A549 (cell line): Measurements from ENCODE around the gene NASP. TPM values are rescaled to one million over a fixed set of nuclear protein-coding genes. Genes with fewer than 3 reads are reported as not detected.

Experiments used
- ATAC-seq, 2 experiments: fragments of 200-7000 bp in 1 of 2; fragments of >200 bp in 1 of 2; cut with Nextera tagmentation in 1 of 2; cut with Tn5 transposase in 1 of 2; 3 replicates each; pipeline versions ENCODE4 v1.8.0 to v1.9.1; 2018 to 2020; ENCODE audit warnings: mild to moderate bottlenecking in 1 of 2, moderate library complexity in 1 of 2
- CTCF ChIA-PET: fragments of 300-600 bp; sonication (Branson Sonifier 250); formaldehyde crosslinking; extraction: SDS; loops from one replicate; lab custom pipeline; 2021; ENCODE audit warnings: antibody characterized with exemption, inconsistent platforms; lab: Yijun Ruan, JAX
- POLR2A ChIA-PET: fragments of 350-600 bp; formaldehyde crosslinking; extraction: SDS; loops from one replicate; lab custom pipeline; 2021; ENCODE audit warnings: antibody characterized with exemption, inconsistent platforms; lab: Yijun Ruan, JAX
- DNase-seq, 2 experiments: peaks; one replicate each; pipeline versions ENCODE4 v3.0.0 to v3.0.0-alpha.2; 2011 to 2016; ENCODE audit warnings: low read depth in 1 of 2, low spot score in 1 of 2
- FAIRE-seq: peaks from 2 replicates; lab custom pipeline; 2011; peaks lifted over from hg19 to GRCh38; lab: Jason Lieb, UNC
- H3K27ac ChIP-seq, 2 experiments: fragments of >200 bp; sonication (Bioruptor Twin); formaldehyde crosslinking; 3 replicates each; pipeline ENCODE4 v1.5.1; 2016 to 2017
- H3K4me1 ChIP-seq: fragments of >200 bp; sonication (Bioruptor Twin); formaldehyde crosslinking; 3 replicates; pipeline ENCODE4 v1.6.1; 2016
- H3K4me2 ChIP-seq: fragments of >200 bp; sonication (Bioruptor Twin); formaldehyde crosslinking; 3 replicates; pipeline ENCODE4 v1.6.1; 2016
- H3K4me3 ChIP-seq: fragments of >200 bp; sonication (Bioruptor Twin); formaldehyde crosslinking; 3 replicates; pipeline ENCODE4 v1.5.1; 2016
- H3K9me3 ChIP-seq: fragments of >200 bp; sonication (Bioruptor Twin); formaldehyde crosslinking; 3 replicates; pipeline ENCODE4 v1.6.1; 2016
- CEBPB ChIP-seq, 2 experiments: fragments of >200 bp in 1 of 2; sonication (Bioruptor Twin) in 1 of 2; formaldehyde crosslinking in 1 of 2; IDR thresholded peaks; 2 replicates each; pipeline ENCODE4 v1.6.1; 2012 to 2016
- CHD4 ChIP-seq: fragments of 200-600 bp; sonication (generic); IDR thresholded peaks from 2 replicates; pipeline ENCODE4 v1.6.1; 2016; ENCODE audit warnings: antibody characterized with exemption, mild to moderate bottlenecking, borderline replicate concordance
- FOSB ChIP-seq: fragments of 250-450 bp; sonication (Bioruptor Pico); IDR thresholded peaks from 2 replicates; pipeline ENCODE4 v1.5.0; 2020; ENCODE audit warnings: mild to moderate bottlenecking, moderate library complexity
- FOSL2 ChIP-seq, 2 experiments: fragments of 450-650 bp in 1 of 2; fragments of >200 bp in 1 of 2; sonication (Bioruptor Twin) in 1 of 2; formaldehyde crosslinking; IDR thresholded peaks; 2 replicates each; pipeline versions ENCODE4 v1.5.0 to v1.6.1; 2016 to 2020; ENCODE audit warnings: mild to moderate bottlenecking in 1 of 2, moderate library complexity in 1 of 2
- FOXS1 ChIP-seq: fragments of 250-450 bp; sonication (Bioruptor Pico); IDR thresholded peaks from 2 replicates; pipeline ENCODE4 v1.5.0; 2020; ENCODE audit warnings: mild to moderate bottlenecking, moderate library complexity
- GATA3 ChIP-seq: IDR thresholded peaks from 2 replicates; pipeline ENCODE4 v1.6.1; 2012; ENCODE audit warnings: borderline replicate concordance
- HOXB13 ChIP-seq: fragments of 250-450 bp; sonication (Bioruptor Pico); IDR thresholded peaks from 2 replicates; pipeline ENCODE4 v1.5.0; 2020; ENCODE audit warnings: low read depth, mild to moderate bottlenecking, moderate library complexity
- JUNB ChIP-seq: fragments of >200 bp; sonication (Bioruptor Twin); formaldehyde crosslinking; IDR thresholded peaks from 2 replicates; pipeline ENCODE4 v1.6.1; 2016
- KDM1A ChIP-seq: fragments of 200-600 bp; sonication (generic); IDR thresholded peaks from 2 replicates; pipeline ENCODE4 v1.6.1; 2016; ENCODE audit warnings: low read depth, mild to moderate bottlenecking
- KDM5A ChIP-seq: fragments of 200-600 bp; sonication (generic); IDR thresholded peaks from 2 replicates; pipeline ENCODE4 v1.6.1; 2016; ENCODE audit warnings: antibody characterized with exemption, mild to moderate bottlenecking
- MAZ ChIP-seq: fragments of 150-350 bp; IDR thresholded peaks from 2 replicates; pipeline ENCODE4 v1.6.1; 2014; ENCODE audit warnings: antibody characterized with exemption, low read depth, low read length, borderline replicate concordance
- NPAS2 ChIP-seq: fragments of 250-450 bp; sonication (Bioruptor Pico); IDR thresholded peaks from 2 replicates; pipeline ENCODE4 v1.8.0; 2022; ENCODE audit warnings: mild to moderate bottlenecking, moderate library complexity, borderline replicate concordance
- NR3C1 ChIP-seq: fragments of >200 bp; sonication (Bioruptor Twin); formaldehyde crosslinking; IDR thresholded peaks from 3 replicates; pipeline ENCODE4 v1.6.1; 2017
- PHF8 ChIP-seq: fragments of 200-600 bp; sonication (generic); IDR thresholded peaks from 2 replicates; pipeline ENCODE4 v1.6.1; 2016; ENCODE audit warnings: low read depth, mild to moderate bottlenecking, antibody characterized with exemption, moderate library complexity, borderline replicate concordance
- RARB ChIP-seq: fragments of 250-450 bp; sonication (Bioruptor Pico); IDR thresholded peaks from 2 replicates; pipeline ENCODE4 v1.8.0; 2021; ENCODE audit warnings: mild to moderate bottlenecking, moderate library complexity
- TFCP2L1 ChIP-seq: fragments of 250-450 bp; sonication (Bioruptor Pico); IDR thresholded peaks from 2 replicates; pipeline ENCODE4 v1.5.0; 2021; ENCODE audit warnings: mild to moderate bottlenecking
- TP53 ChIP-seq: fragments of 250-450 bp; sonication (Bioruptor Pico); IDR thresholded peaks from 2 replicates; pipeline ENCODE4 v1.5.0; 2021; ENCODE audit warnings: mild to moderate bottlenecking, moderate library complexity
- ZNF302 ChIP-seq: fragments of 250-450 bp; sonication (Bioruptor Pico); IDR thresholded peaks from 2 replicates; pipeline ENCODE4 v1.9.0; 2021; ENCODE audit warnings: inconsistent platforms, mild to moderate bottlenecking, moderate library complexity
- ZSCAN20 ChIP-seq: fragments of 250-450 bp; sonication (Bioruptor Pico); IDR thresholded peaks from 2 replicates; pipeline ENCODE4 v1.8.0; 2022; ENCODE audit warnings: mild to moderate bottlenecking, moderate library complexity
- whole genome bisulfite sequencing: methylation state at CpG from one replicate; pipeline ENCODE4 v1.1.6; 2017; ENCODE audit errors: missing lambda C conversion rate; 5-methylcytosine and 5-hydroxymethylcytosine counted together
- polyA plus RNA-seq, 4 experiments: library from polyadenylated mRNA; depleted of rRNA in 3 of 4; stranded (reverse); fragments of >200 nt; fragmentation: RNase III in 1 of 4; extraction: RNeasy Plus Mini Kit Qiagen cat#74134 plus additional on column Dnase treatment in 1 of 4; gene quantifications; 2 replicates in 3 of 4; 3 replicates in 1 of 4; pipeline ENCODE4 v1.2.3, GENCODE V29; 2011 to 2017
- TF ChIP-seq, protein P1 (sequence below): fragments of >200 bp; sonication (Bioruptor Twin); formaldehyde crosslinking; IDR thresholded peaks from 2 replicates; pipeline ENCODE4 v1.6.1; 2016
- TF ChIP-seq, protein P2 (sequence below): fragments of 250-450 bp; sonication (Bioruptor Pico); IDR thresholded peaks from 2 replicates; pipeline ENCODE4 v1.5.0; 2020; ENCODE audit warnings: low read depth, mild to moderate bottlenecking, moderate library complexity
- TF ChIP-seq, protein P3 (sequence below): IDR thresholded peaks from 2 replicates; pipeline ENCODE4 v1.6.1; 2012
- TF ChIP-seq, protein P4 (sequence below): IDR thresholded peaks from 2 replicates; pipeline ENCODE4 v1.6.1; 2012

The NASP gene
- polyA plus RNA-seq, 2 of the 4 experiments (the other 2 are of a cell fraction) = 139 to 272 TPM

DNA sequence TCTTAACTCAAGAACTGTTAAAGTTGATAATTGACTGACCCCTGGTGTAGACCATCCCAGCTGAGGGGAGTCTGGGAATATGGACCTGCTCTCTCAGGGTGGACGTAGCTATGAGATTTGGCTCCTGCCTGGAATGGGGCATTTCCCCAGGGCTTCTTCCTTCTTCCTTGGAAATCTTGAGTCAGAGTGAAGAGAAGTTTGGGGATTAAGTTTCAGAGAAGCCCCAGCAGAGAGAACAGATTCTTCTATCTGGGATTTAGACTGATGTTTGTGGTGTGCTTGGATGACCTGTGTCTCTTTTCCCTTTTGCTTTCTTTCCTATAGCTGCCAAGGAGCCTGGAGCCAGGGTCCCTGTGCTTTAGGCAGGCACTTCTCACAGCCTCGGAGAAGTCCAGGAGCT lies 20.0 kb upstream of the NASP start:
- Histone ChIP-seq H3K4me2 (no peak overlapping the region), H3K9me3 (no peaks in the 10 kb centered on the region), H3K27ac (no peak overlapping the region), H3K4me1 (no peaks in the 10 kb centered on the region), H3K4me3 (no peak overlapping the region)
- ChIA-PET POLR2A (interaction anchor here (1.3 kb wide), 1 partner anchor 42 kb away, joined by 4 read pairs; the partner anchor contains the start of gene PRDX1), CTCF (interaction anchor here (1.4 to 10.1 kb wide), 2 partner anchors 54 to 72 kb away, joined by 4 to 88 read pairs; no protein-coding TSS in a partner anchor)
- 100% methylated on average over 2 of the region's 2 CpGs for WGBS
- no peak for DNase-seq
- no peak for ATAC-seq
- FAIRE-seq = no peak
- TF ChIP-seq HOXB13 (CRISPR knock-in tag) (no peak), FOSL2 (IDR thresholded peaks at IDR 0.05) (no peak), FOSL2 (CRISPR knock-in tag; IDR thresholded peaks at IDR 0.05) (no peak), NR3C1 (no peak), KDM5A (no peak), ZNF302 (CRISPR knock-in tag) (no peak), TP53 (CRISPR knock-in tag) (no peak), FOSB (CRISPR knock-in tag) (no peak), GATA3 (no peak), NPAS2 (CRISPR knock-in tag) (no peak)
- TF ChIP-seq, protein P1, sequence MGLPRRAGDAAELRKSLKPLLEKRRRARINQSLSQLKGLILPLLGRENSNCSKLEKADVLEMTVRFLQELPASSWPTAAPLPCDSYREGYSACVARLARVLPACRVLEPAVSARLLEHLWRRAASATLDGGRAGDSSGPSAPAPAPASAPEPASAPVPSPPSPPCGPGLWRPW = no peak
- TF ChIP-seq, protein P2, sequence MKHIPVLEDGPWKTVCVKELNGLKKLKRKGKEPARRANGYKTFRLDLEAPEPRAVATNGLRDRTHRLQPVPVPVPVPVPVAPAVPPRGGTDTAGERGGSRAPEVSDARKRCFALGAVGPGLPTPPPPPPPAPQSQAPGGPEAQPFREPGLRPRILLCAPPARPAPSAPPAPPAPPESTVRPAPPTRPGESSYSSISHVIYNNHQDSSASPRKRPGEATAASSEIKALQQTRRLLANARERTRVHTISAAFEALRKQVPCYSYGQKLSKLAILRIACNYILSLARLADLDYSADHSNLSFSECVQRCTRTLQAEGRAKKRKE (CRISPR knock-in tag) = no peak
- TF ChIP-seq, protein P3, sequence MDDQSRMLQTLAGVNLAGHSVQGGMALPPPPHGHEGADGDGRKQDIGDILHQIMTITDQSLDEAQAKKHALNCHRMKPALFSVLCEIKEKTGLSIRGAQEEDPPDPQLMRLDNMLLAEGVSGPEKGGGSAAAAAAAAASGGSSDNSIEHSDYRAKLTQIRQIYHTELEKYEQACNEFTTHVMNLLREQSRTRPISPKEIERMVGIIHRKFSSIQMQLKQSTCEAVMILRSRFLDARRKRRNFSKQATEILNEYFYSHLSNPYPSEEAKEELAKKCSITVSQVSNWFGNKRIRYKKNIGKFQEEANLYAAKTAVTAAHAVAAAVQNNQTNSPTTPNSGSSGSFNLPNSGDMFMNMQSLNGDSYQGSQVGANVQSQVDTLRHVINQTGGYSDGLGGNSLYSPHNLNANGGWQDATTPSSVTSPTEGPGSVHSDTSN = no peak
- TF ChIP-seq, protein P4, sequence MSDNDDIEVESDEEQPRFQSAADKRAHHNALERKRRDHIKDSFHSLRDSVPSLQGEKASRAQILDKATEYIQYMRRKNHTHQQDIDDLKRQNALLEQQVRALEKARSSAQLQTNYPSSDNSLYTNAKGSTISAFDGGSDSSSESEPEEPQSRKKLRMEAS = no peak

DNA sequence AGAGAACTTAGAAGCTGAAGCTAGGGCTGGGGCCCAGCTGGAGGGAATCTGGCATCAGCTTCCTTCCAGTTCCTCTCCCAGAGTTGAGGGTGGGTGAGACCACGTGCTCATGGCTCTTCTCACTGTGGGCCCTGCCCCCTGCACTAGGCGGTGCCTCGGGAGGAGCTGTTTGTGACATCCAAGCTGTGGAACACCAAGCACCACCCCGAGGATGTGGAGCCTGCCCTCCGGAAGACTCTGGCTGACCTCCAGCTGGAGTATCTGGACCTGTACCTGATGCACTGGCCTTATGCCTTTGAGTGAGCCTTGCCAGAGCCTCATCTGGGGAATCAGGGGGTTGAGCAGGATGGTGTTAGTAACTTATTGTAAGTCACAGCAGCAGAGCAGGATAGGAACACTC lies 17.1 kb upstream of the NASP start:
- ATAC-seq = no peak
- no peak for DNase-seq
- H3K4me1 ChIP-seq = no peaks in the 10 kb centered on the region
- H3K4me2 ChIP-seq = no peak overlapping the region
- ChIA-PET POLR2A (interaction anchor here (5.4 kb wide), 1 partner anchor 45 kb away, joined by 29 read pairs; the partner anchor contains the start of gene PRDX1), CTCF (interaction anchor here (0.7 to 10.1 kb wide), 6 partner anchors 9 to 207 kb away, joined by 3 to 88 read pairs (median 3); no protein-coding TSS in a partner anchor)
- H3K27ac ChIP-seq = no peak overlapping the region
- no peak overlapping the region for H3K4me3 ChIP-seq
- TF ChIP-seq RARB (no peak), CHD4 (no peak), PHF8 (no peak), CEBPB (IDR thresholded peaks at IDR 0.05) (no peak), JUNB (no peak), KDM1A (no peak), TFCP2L1 (CRISPR knock-in tag) (no peak), ZSCAN20 (CRISPR knock-in tag) (no peak), MAZ (no peak), FOXS1 (CRISPR knock-in tag) (no peak)
- TF ChIP-seq, protein P4 = no peak
- no peaks in the 10 kb centered on the region for H3K9me3 ChIP-seq
- 59% methylated on average over 5 of the region's 5 CpGs for WGBS
- no peak for FAIRE-seq
